Endothelial cell of umbilical vein (primary cell): ENCODE measurements around the gene GALNT14. TPM values are rescaled to one million over a fixed set of nuclear protein-coding genes. Genes with fewer than 3 reads are reported as not detected.

Source experiments
- BruUV-seq: library from RNA; stranded (reverse); fragments of 400-500 nt; replicated peaks from 2 replicates; lab custom pipeline; 2021; lab: Mats Ljungman, UMichigan
- CTCF ChIA-PET: fragments of 300-600, 350-600 bp; sonication (Branson Sonifier 250); formaldehyde crosslinking; loops from one replicate; lab custom pipeline; 2021; ENCODE audit warnings: antibody characterized with exemption, inconsistent platforms; lab: Charles Lee
- POLR2A ChIA-PET: fragments of 300-600, 350-600 bp; sonication (Branson Sonifier 250); formaldehyde crosslinking; loops from one replicate; lab custom pipeline; 2021; ENCODE audit warnings: antibody characterized with exemption, inconsistent platforms; lab: Charles Lee
- DNase-seq: peaks from one replicate; pipeline ENCODE4 v3.0.0-alpha.2; 2011; ENCODE audit warnings: low read depth, low spot score
- FAIRE-seq: peaks from 2 replicates; lab custom pipeline; 2011; peaks lifted over from hg19 to GRCh38; lab: Jason Lieb, UNC
- H2AFZ ChIP-seq: 2 replicates; pipeline ENCODE4 v1.6.0; 2012; ENCODE audit warnings: low read depth, low read length, control low read depth, inconsistent platforms
- H3K27ac ChIP-seq: 2 replicates; pipeline ENCODE4 v1.5.1; 2011; ENCODE audit warnings: low read depth, mild to moderate bottlenecking, control low read depth, low read length, moderate library complexity; ENCODE audit not compliant: insufficient read depth
- H3K27me3 ChIP-seq, 2 experiments: 2 replicates each; pipeline versions ENCODE4 v1.6.0 to v1.6.1; 2011; ENCODE audit warnings: low read length in 2 of 2, mixed read lengths in 1 of 2; ENCODE audit not compliant: control insufficient read depth in 2 of 2, insufficient read depth in 2 of 2
- H3K36me3 ChIP-seq, 2 experiments: 2 replicates in 1 of 2; 3 replicates in 1 of 2; pipeline ENCODE4 v1.5.1; 2011; ENCODE audit warnings: low read length in 2 of 2, mild to moderate bottlenecking in 1 of 2, moderate library complexity in 1 of 2; ENCODE audit not compliant: control insufficient read depth in 2 of 2, insufficient read depth in 2 of 2; ENCODE audit errors: extremely low read depth in 1 of 2
- H3K4me1 ChIP-seq: 3 replicates; pipeline ENCODE4 v1.5.1; 2011; ENCODE audit warnings: mild to moderate bottlenecking, low read length; ENCODE audit not compliant: control insufficient read depth, insufficient read depth; ENCODE audit errors: extremely low read depth
- H3K4me2 ChIP-seq: 2 replicates; pipeline ENCODE4 v1.6.1; 2011; ENCODE audit warnings: low read length, control low read depth, mixed read lengths; ENCODE audit not compliant: insufficient read depth
- H3K4me3 ChIP-seq, 3 experiments: fragments of 200-600 bp in 1 of 3; sonication (generic), shearing (Covaris generic) in 1 of 3; replicated peaks in 1 of 3; 2 replicates each; pipeline ENCODE4 v1.5.1; 2011 to 2016; ENCODE audit warnings: control low read depth in 3 of 3, low read length in 3 of 3, mild to moderate bottlenecking in 2 of 3, inconsistent platforms in 1 of 3, low read depth in 1 of 3, moderate library complexity in 1 of 3; ENCODE audit not compliant: insufficient read depth in 1 of 3
- H3K79me2 ChIP-seq: 2 replicates; pipeline ENCODE4 v1.6.0; 2012; ENCODE audit warnings: low read length, inconsistent platforms; ENCODE audit not compliant: control insufficient read depth, insufficient read depth
- H3K9ac ChIP-seq: replicated peaks from 2 replicates; pipeline ENCODE3; 2011; ENCODE audit warnings: low read length, control low read depth; ENCODE audit not compliant: insufficient read depth; ENCODE audit errors: extremely low read depth
- H3K9me1 ChIP-seq: replicated peaks from 3 replicates; pipeline ENCODE4 v1.6.0; 2011; ENCODE audit warnings: mild to moderate bottlenecking, low read length; ENCODE audit not compliant: control insufficient read depth, insufficient read depth; ENCODE audit errors: extremely low read depth
- H3K9me3 ChIP-seq: replicated peaks from 2 replicates; pipeline ENCODE4 v1.5.1; 2012; ENCODE audit warnings: low read length, inconsistent platforms; ENCODE audit not compliant: control insufficient read depth, insufficient read depth
- H4K20me1 ChIP-seq: replicated peaks from 2 replicates; pipeline ENCODE3; 2011; ENCODE audit warnings: mild to moderate bottlenecking, low read length; ENCODE audit not compliant: control insufficient read depth, insufficient read depth; ENCODE audit errors: extremely low read depth
- EZH2 ChIP-seq: IDR thresholded peaks from 2 replicates; pipeline ENCODE4 v1.6.1; 2012; ENCODE audit warnings: borderline replicate concordance, low read depth, mild to moderate bottlenecking, moderate library complexity, low read length, inconsistent platforms; ENCODE audit not compliant: severe bottlenecking
- FOS ChIP-seq: IDR thresholded peaks from 2 replicates; pipeline ENCODE4 v1.6.1; 2011; ENCODE audit warnings: mild to moderate bottlenecking, low read length, moderate library complexity, borderline replicate concordance; ENCODE audit not compliant: insufficient read depth
- GATA2 ChIP-seq: IDR thresholded peaks from 2 replicates; pipeline ENCODE4 v1.7.0; 2011; ENCODE audit warnings: low read depth, mild to moderate bottlenecking, moderate library complexity, mixed read lengths, low read length; ENCODE audit not compliant: insufficient read length, insufficient read depth
- JUN ChIP-seq: IDR thresholded peaks from 2 replicates; pipeline ENCODE4 v1.6.1; 2011; ENCODE audit warnings: borderline replicate concordance, low read depth; ENCODE audit not compliant: insufficient read length, insufficient read depth
- MYC ChIP-seq: IDR thresholded peaks from one replicate; pipeline ENCODE4 v1.6.1; 2011; ENCODE audit warnings: mild to moderate bottlenecking, low read depth, low read length
- POLR2A ChIP-seq: IDR thresholded peaks from 2 replicates; pipeline ENCODE4 v1.6.1; 2012; ENCODE audit warnings: low read depth, mild to moderate bottlenecking, control low read depth, low read length
- POLR2AphosphoS5 ChIP-seq: IDR thresholded peaks from 2 replicates; pipeline ENCODE4 v1.6.1; 2012; ENCODE audit warnings: low read depth, mild to moderate bottlenecking, control low read depth, low read length, moderate library complexity; ENCODE audit not compliant: insufficient read depth
- dilution Hi-C: fragments of 300-500 bp; cut with MboI; formaldehyde crosslinking; loops from one replicate; pipeline ENCODE4 v1.15.0; 2019; ENCODE audit warnings: low sequenced_read_pairs; ENCODE audit not compliant: extremely low pct_ligation_motif_present
- intact Hi-C: fragments of 100-400 bp; cut with micrococcal nuclease; formaldehyde crosslinking; loops from one replicate; pipeline ENCODE4 v1.10.0; 2022
- polyA plus RNA-seq, 4 experiments: library from polyadenylated mRNA; depleted of rRNA in 3 of 4; stranded (reverse) in 3 of 4; unstranded in 1 of 4; fragments of >200 nt; gene quantifications; 2 replicates each; pipeline versions ENCODE4 v1.2.1 to v1.2.3, GENCODE V29; 2011 to 2012; ENCODE audit warnings: missing spikeins in 1 of 4
- total RNA-seq: library from RNA; stranded (reverse); gene quantifications from 2 replicates; pipeline ENCODE4 v1.2.3, GENCODE V29; 2021
- TF ChIP-seq, protein P1 (sequence below): IDR thresholded peaks from 2 replicates; pipeline ENCODE4 v1.6.1; 2011; ENCODE audit not compliant: insufficient read depth, insufficient read length
- TF ChIP-seq, protein P2 (sequence below), 2 donors: IDR thresholded peaks; 1 replicate in 1 of 2; 2 replicates in 1 of 2; pipeline ENCODE4 v1.5.1; 2011; ENCODE audit warnings: low read length in 2 of 2, mild to moderate bottlenecking in 2 of 2, moderate library complexity in 2 of 2, control low read depth in 1 of 2, inconsistent platforms in 1 of 2, low read depth in 1 of 2; ENCODE audit not compliant: insufficient read depth in 1 of 2; ENCODE audit errors: extremely low read depth in 1 of 2

The GALNT14 gene
- total and polyA plus RNA-seq, 2 donors (not counting 3 experiments of a cell fraction or from before 2014, with no cell fraction given): 0.04 to 0.40 TPM

DNA sequence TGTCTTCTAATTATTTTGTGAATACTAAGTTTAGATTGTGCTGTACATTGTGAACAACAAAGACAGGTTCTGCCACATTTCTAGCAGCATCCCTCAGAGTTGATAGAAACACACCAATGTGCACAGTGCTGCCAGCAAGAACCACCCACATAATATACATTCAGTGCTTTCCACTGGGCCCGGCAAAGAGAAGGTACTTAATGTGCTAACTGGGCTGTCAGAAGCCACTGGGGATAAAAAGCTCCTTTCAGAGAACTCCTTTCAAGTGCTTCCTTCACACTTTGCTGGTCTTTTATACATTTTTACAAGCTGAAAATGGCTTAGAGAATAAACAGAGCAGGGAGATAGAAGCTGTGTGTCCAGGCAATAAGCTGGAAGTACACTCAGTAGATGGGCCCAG, 273.0 kb downstream of the GALNT14 start:
- no peaks in the 10 kb centered on the region for H3K9me3 ChIP-seq
- POLR2A ChIA-PET: no interaction called here
- intact Hi-C loops: no loop called here
- no peak overlapping the region for H3K4me3 ChIP-seq
- no peaks in the 10 kb centered on the region for H3K9me1 ChIP-seq
- no peak for DNase-seq
- no TSS peak for BruUV-seq
- CTCF ChIA-PET: no interaction called here
- H3K9ac ChIP-seq: no peak overlapping the region
- dilution Hi-C loops: no loop called here
- H3K27me3 ChIP-seq: no peaks in the 10 kb centered on the region
- H3K36me3 ChIP-seq: no peaks in the 10 kb centered on the region
- no peak overlapping the region for H3K4me2 ChIP-seq
- no peaks in the 10 kb centered on the region for H3K79me2 ChIP-seq
- no peaks in the 10 kb centered on the region for H4K20me1 ChIP-seq
- no peaks in the 10 kb centered on the region for H3K4me1 ChIP-seq
- FAIRE-seq: no peak
- no peak for TF ChIP-seq FOS
- TF ChIP-seq, protein P1, sequence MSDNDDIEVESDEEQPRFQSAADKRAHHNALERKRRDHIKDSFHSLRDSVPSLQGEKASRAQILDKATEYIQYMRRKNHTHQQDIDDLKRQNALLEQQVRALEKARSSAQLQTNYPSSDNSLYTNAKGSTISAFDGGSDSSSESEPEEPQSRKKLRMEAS: no peak
- no peak for TF ChIP-seq MYC
- TF ChIP-seq POLR2A: no peak
- TF ChIP-seq POLR2AphosphoS5: no peak
- TF ChIP-seq GATA2: no peak
- TF ChIP-seq, protein P2, sequence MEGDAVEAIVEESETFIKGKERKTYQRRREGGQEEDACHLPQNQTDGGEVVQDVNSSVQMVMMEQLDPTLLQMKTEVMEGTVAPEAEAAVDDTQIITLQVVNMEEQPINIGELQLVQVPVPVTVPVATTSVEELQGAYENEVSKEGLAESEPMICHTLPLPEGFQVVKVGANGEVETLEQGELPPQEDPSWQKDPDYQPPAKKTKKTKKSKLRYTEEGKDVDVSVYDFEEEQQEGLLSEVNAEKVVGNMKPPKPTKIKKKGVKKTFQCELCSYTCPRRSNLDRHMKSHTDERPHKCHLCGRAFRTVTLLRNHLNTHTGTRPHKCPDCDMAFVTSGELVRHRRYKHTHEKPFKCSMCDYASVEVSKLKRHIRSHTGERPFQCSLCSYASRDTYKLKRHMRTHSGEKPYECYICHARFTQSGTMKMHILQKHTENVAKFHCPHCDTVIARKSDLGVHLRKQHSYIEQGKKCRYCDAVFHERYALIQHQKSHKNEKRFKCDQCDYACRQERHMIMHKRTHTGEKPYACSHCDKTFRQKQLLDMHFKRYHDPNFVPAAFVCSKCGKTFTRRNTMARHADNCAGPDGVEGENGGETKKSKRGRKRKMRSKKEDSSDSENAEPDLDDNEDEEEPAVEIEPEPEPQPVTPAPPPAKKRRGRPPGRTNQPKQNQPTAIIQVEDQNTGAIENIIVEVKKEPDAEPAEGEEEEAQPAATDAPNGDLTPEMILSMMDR (IDR thresholded peaks at IDR 0.05; ENCODE audit: extremely low read depth in 1 of 2, insufficient read depth in 1 of 2, low read depth in 1 of 2, low read length in 2 of 2): no peak
- TF ChIP-seq EZH2: no peak
- no peak for TF ChIP-seq JUN
- H2AFZ ChIP-seq: no peak overlapping the region
- no peak overlapping the region for H3K27ac ChIP-seq
